GM21423 (cell line): ENCODE results near the gene POLN.

Experiments
- ATAC-seq: cut with Tn5 transposase; IDR thresholded peaks from one replicate; pipeline ENCODE4 v1.9.1; 2021; ENCODE audit warnings: mild to moderate bottlenecking, moderate library complexity; ENCODE audit not compliant: unreplicated experiment

The POLN gene

GRCh38 chr4:2089222-2089621 is 152.7 kb downstream of the POLN start:
- ATAC-seq = no peak

- ATAC-seq = no peak
Observed at GRCh38 chr4:2087170-2087569, 154.8 kb downstream of the POLN start.

GRCh38 chr4:2085496-2085901 is 156.4 kb downstream of the POLN start:
- no peak for ATAC-seq

GRCh38 chr4:2084316-2084715 is 157.6 kb downstream of the POLN start:
- no peak for ATAC-seq

- ATAC-seq = no peak
Observed at GRCh38 chr4:2083826-2084160, 158.1 kb downstream of the POLN start.

GRCh38 chr4:2083116-2083825 is 158.7 kb downstream of the POLN start:
- ATAC-seq = no peak

GRCh38 chr4:2082627-2083026 is 159.3 kb downstream of the POLN start:
- no peak for ATAC-seq

- no peak for ATAC-seq
Observed at GRCh38 chr4:2082118-2082517, 159.8 kb downstream of the POLN start.

- ATAC-seq = no peak
Observed at GRCh38 chr4:2081540-2081939, 160.4 kb downstream of the POLN start.

- no peak for ATAC-seq
Observed at GRCh38 chr4:2080429-2081300, 161.3 kb downstream of the POLN start.

- ATAC-seq = no peak
Observed at GRCh38 chr4:2079926-2080325, 162.0 kb downstream of the POLN start.

- no peak for ATAC-seq
Observed at GRCh38 chr4:2079006-2079405, 162.9 kb downstream of the POLN start.

- no peak for ATAC-seq
Observed at GRCh38 chr4:2078584-2078983, 163.3 kb downstream of the POLN start.

GRCh38 chr4:2077537-2078460 is 164.1 kb downstream of the POLN start:
- ATAC-seq = no peak

GRCh38 chr4:2076908-2077536 is 164.9 kb downstream of the POLN start:
- no peak for ATAC-seq

- no peak for ATAC-seq
Observed at GRCh38 chr4:2075987-2076907, 165.7 kb downstream of the POLN start.

- no peak for ATAC-seq
Observed at GRCh38 chr4:2075171-2075986, 166.5 kb downstream of the POLN start.

- no peak for ATAC-seq
Observed at GRCh38 chr4:2074588-2074987, 167.3 kb downstream of the POLN start.
